HG02759 (cell line): ENCODE results near the gene SLCO2A1.
"Not testable (repeated sequence)": the region's sequence is repeated elsewhere in the genome, so short reads cannot be mapped to it uniquely, and the experiment has no call there.

Source experiments
- ATAC-seq: cut with Tn5 transposase; IDR thresholded peaks from one replicate; pipeline ENCODE4 v1.9.1; 2021; ENCODE audit warnings: mild to moderate bottlenecking, moderate library complexity; ENCODE audit not compliant: unreplicated experiment

SLCO2A1 gene

DNA sequence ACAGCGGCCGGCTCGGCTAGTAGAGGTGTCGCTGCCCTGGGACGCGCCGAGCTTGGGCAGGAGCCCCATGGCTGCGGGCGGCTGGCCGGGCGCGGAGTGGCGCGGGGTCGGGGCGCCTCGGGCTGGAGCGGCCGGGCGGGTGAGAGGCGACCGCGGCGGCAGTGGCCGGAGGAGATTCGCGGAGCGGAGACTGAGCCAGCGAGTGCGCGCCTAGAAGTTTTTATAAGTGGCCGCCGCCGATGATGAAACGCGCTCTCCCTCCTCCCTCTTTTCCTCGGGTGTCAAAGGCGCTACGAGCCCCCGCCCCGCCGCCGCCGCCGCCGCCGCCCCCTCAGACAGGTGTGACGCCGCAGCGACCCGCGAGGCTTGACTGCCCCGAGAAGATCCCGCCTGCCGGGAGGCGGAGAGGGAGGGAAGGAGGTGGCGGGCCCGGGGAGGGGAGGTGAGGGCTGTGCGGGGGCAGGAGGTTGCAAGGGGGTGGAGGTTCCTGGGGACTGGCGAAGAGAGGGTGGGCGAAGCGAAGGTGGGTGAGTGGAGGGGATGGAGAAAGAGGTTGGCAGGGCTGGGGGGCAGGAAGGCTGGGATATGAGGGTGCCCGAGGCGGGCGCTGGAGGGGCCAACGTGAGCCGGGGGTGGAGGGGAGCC is at the start of gene SLCO2A1:
Gene SLCO2A1, minus strand, starts transcription at position 192 of the 645 bp plus-strand sequence. Its CDS starts 123 bp downstream, at position 69.
- no peak for ATAC-seq

DNA sequence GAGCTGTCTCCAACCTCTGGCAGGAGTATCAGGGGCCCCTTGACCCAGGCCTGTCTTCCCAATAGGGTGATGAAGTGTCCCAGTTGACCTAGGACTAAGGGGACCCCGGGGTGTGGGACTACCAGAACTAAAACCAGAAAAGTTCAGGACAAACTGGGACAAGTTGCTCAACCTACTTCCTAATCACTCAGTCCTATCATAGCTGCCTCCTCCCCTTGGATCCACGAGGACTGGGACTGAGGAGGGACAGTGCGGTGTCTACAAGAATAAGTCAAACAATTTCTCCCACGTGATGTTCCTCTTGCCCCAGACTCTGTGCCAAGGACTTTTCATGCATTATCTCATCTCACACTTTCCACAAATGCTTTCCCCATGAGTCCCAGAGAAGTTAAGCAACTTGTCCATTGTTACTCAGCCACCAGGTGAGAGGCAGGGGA is 49.4 kb upstream of the SLCO2A1 start:
- ATAC-seq, result no peak

DNA sequence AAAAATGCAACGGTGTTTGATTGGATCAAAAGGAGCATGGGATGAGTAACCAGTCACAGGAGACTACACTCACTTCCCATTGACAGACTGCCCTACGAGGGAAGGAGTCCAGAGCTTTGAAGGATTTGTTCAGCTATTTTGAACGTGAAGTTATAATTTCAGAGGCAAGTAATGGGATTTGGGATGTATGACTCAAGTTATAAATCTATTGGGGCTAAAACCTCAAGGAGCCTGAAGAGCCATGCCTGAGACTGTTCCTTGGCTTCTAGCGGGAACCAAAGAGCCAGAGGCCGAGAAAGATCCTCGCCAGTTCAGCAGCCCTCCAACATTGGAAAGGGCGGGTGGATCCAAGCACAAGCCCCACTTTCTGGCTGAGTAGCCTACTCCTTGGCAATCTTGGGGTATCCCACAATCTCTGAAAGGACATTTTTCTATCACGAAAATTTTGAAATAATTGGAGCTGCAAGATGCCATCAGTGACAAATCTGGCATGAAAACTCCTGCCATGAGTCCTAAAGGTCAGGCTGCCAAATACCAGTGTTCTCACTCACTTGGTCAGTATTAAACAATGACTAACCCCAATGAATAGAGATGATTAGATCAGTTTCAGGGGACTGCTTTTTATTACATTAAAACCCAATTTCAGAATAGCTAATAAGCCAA is 48.6 kb upstream of the SLCO2A1 start:
- no peak for ATAC-seq

DNA sequence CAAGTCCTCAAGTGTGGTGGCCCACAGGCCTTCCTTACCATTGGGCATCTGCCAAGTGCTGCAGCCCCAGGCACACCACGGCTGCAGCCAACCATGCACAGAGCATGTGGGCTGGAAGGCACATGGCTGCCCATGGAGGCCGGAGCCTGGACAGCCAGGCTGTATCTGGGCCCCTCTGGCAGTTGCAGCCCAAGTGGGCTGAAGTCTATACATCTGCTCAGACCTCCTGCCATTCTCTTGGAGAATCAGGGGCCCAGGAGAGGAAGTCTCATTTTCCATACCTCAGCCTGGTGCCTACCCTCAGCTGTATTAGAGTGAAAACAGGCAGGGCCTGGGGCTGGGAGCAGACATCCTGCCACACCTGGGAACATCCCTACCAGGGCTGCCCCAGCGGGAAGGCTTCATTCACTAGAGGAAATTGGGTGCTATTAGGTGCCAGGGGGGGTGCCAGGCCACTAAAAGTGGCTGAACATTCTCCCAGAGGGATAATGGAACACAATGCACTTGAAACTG is 48.0 kb upstream of the SLCO2A1 start:
- no peak for ATAC-seq

DNA sequence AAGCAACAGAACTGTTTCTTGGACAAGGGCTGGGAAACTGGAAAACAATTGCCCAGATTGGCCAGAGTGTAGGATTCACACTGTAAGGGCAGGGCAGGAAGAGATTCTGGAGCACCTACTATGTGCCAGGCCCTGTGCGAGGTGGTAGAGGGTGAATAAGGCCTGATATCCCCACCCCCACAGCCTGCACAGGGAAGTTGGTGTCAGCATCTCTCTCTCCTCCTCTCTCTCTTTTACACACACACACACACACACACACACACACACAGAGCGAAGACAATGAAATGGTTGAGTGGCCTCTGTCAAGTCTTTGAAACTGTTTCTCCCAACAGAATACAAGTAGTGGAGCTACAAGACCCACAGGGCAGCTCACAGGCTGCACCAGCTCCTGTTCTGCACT is 47.1 kb upstream of the SLCO2A1 start:
- no peak for ATAC-seq

DNA sequence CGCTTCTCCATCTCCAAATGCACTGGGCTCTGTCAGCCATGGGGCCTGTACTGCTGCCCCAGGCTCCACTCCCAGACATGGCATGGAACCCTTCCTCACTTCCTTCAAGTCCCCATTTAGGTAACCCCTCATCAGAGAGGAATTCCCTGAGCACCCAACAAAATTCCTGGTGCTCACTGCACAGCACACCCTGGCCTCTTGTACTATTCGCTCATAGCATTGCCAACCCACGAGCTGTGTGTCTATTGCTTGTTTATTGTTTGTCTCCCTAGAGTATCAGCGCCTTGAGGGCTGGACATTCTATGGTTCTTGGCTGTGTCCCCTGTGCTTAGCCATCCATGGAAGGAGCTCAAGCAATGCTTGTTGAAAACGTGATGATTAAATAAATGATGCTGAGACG is 46.1 kb upstream of the SLCO2A1 start:
- no peak for ATAC-seq

DNA sequence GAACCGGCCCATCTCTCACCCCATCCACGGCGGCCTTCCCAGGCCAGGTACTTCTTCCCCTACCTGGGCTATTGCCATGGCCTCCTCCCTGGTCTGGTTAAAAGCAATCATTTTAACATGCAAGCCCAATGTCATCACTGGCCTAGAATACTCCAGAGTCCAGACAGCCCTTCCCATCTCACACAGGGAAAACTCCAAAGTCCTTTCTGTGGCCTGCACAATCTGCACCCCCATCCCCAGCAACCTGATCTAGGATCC is 45.8 kb upstream of the SLCO2A1 start:
- ATAC-seq, result no peak

DNA sequence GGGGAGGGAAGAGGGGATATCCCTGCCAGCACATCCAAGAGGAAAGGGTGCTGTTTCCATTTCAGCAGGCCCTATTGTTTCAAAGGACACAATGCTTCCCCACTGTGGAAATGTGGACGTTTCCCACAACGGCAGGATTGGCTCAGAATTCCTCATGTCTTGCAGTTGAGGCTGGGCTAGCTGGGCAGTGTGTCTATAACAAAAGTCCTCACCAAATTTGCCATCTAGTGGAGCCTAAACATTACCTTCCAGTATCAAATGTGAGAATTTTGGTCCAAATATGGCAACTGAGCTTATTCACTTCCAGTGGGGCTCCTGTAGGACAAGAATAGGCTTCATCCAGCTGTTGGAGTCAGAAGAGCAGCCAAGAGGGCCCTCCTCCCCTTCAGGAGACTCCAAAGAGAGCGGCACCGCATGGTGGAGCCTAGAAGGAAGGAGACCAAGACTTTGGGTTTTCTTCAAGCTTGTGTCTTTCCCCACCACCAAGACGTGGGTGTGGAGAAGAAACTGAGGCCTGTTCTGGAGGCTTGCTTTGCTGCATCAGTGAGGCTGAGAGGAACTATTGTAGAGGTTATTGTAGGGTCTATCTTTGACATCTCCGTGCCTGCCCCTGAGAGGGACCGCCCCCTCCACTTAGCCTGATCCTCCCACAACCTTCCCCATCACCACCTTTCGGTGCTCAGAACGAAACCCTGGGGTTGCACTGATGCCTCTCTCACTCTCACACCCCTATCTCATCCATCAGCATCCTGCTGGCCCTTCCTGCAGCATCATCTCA is 45.3 kb upstream of the SLCO2A1 start:
- ATAC-seq, result no peak

DNA sequence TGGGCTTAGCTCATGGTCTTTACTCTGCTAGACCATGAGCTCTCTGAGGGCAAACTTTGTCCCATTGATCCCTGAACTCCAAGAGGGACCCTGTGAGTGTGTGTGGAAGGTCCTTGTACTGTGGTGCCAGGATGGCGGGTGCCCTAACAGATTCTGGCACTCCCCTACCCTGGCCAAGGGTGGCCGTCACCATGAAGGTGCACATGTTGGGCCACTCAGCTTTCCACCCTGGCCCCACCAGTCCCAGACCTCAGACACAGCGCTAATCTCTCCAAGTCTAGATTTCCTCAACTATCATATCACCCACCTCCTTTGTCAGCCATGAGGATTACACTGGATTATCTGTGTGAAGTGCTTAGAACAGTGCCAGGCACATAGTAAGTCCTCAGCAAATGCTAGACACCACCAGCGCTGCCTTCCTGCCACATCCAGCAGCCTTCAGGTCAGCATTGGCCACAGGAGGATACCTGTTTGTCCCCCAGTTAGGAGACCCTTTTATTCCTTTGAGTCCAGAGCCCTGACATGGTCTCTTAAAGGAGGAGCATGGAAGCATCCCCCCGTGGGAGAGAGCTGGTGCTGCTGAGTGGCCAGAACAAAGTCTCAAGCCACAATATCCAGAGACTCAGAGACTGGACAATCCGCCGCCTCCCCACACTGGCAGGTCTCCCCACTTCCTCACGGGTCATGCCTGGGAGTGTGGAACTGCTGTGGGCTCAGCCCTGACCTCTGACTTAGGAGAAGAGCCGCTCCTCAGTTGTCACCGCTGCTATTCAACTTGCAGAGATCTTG is 44.5 kb upstream of the SLCO2A1 start:
- no peak for ATAC-seq

DNA sequence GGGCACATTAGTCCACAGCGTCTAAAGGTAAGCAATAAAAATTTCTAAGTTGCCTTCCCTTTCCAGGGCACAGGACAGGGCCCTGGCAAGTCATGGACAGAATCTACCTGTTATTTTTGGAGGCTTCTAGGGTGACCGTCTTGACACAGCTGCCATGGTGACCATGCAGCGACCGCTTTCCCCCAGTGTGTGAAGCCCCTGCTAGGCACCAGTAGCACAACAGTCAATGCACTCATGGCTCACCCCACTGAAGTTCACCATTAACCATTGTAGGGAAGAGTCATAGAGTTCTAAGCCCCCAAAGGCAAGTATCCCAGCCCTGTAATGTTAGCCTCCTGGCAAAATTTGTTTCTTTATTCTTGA is 43.8 kb upstream of the SLCO2A1 start:
- ATAC-seq, result no peak

DNA sequence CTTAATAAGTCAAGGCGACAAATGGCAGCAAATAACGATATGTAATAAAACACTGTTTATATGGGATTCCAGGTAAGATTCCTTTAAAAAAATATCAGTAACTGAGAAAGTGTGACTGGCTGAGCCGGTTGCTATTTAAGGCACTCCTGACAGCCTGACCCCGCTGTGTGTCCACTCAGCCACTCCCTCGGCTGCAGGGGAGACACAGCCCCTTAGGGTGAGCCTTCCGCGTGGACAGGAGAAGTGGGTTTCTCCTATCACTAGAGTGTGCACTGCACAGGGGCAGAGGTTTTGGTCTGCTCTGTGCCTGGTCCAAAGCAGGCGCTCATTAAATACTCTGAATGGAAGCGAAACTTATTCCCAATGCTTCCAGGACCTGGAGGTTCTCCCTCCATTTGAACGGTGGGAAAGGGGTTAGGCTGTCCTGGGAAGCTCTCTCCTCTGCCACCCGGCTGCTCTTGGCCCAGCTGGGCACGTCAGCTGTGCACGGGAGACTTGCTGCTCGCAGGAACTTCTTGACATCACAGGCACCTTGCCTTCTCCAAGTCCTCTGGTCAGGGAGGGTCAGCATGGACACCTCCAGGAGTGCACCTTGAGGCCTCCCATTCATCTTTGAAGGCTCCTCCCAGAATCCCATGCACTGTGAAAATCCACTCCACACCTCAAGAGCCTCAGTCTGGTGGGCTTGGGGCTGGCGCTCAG is 43.3 kb upstream of the SLCO2A1 start:
- no peak for ATAC-seq

DNA sequence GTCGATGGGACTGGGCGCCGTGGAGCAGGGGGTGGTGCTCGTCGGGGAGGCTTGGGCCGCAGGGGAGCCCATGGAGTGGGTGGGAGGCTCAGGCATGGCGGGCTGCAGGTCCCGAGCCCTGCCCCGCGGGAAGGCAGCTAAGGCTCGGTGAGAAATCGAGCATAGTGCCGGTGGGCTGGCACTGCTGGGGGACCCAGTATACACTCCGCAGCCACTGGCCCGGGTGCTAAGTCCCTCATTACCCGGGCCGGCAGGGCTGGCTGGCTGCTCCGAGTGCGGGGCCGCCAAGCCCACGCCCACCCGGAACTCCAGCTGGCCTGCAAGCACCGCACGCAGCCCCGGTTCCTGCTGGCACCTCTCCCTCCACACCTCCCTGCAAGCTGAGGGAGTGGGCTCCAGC is 40.6 kb upstream of the SLCO2A1 start:
- not testable (repeated sequence) for ATAC-seq

DNA sequence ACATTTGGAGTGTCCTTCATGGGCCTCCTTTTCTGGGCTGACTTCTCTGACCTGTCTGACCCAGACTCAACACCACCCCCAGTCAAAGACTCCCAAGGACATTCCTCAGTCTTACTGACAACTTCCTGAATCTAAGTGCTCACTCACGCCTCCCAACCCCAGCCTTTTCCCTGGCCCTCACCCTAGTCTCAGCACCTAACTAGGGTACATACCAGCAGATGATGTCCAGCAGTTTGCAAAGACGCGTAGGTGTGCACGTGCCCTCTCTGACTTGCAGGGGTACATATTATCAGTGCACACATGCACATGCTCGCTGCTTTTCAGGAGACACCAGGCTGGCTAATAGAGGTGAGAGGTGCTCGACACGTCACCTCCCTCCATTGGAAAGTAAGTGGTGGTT is 38.7 kb upstream of the SLCO2A1 start:
- no peak for ATAC-seq

DNA sequence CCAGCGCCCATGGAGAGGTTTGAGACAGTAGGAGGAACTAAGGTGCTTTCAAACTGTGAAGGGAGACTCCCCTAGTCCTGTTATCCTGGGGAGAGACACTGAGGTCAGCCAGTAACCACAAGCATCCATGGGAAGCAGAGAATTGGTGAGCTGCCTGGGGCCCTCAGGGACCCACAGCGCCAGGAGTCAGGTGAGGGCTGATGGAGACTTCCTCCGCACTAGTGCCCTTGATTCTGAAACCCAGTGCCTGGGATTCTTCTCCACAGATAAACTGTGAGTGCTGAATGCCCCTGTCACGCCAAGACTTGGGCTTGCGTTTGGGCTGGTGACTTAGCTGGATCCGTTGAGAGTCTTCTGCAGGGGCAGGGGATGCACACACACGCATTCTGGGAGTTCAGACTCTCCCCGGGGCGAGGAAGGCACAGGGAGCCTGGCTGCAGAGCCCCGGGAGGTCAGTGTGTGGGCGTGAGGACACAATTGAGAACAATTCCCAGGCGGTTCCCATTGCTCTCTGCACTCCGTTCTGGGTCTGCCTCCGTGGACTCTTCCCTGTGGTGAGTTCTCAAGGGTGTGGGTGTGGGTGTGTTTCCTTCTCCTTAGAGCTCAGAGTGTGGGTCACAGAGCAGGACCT is 37.9 kb upstream of the SLCO2A1 start:
- no peak for ATAC-seq

DNA sequence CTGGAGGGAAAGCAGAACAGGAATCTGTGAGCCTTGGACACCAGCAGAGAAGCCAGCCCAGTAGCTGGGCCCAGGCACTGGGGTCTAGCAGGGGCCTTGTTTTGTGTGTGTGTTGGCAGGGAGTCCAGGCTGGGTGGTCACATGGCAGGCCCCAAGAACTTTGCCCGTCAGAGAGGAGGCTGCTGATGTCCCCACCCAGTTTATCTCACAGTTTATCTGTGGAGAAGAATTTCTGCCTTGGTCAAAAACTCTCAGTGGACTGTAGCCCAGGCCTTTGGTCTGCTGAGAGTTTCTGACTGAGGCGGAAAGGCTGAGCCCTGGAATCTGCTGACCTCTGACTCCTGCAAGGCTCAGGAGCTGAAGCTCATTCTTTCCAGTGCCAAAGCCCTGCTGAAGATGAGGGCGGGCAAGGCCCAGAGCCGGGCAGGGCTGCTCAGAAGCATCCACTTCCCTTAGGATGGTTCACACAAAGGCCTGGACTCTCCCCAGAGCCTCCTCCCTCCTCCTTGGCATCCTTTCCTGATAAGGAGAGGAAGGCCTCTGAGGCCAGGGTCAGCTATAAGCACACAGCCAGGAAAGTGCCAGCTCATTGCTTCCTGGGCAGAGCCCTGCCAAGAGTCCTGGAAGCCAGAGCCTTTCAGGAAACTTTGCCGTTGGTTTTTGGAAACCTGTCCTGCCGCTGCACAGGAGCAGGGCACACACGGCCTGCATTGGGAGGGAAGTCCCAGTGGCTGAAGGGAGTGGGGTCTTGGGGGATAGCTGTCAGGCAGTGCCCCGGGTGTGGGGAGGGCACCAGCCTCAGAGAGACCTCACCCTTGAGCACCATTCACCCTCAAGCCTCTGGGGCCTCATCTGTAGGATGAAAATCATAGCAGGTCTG is 37.2 kb upstream of the SLCO2A1 start:
- ATAC-seq, result no peak

DNA sequence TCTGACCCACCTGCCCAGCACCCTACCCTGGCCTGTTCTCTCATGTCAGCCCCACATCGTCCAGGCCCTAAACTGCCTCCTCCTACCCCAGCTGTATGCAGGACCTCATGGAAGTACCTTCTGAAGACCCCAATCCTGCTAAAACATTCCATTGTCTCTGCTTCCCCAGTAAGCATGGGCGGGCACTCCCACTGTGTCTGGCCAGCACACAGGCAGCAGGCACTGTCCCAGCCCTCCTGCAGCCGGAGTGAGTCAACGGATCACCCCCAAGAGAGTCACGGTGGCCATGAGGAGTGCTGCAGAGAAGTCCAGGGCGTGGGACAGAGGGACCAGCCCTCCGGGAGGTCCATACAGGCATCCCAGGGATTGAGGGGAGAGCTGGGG is 36.4 kb upstream of the SLCO2A1 start:
- ATAC-seq, result no peak

DNA sequence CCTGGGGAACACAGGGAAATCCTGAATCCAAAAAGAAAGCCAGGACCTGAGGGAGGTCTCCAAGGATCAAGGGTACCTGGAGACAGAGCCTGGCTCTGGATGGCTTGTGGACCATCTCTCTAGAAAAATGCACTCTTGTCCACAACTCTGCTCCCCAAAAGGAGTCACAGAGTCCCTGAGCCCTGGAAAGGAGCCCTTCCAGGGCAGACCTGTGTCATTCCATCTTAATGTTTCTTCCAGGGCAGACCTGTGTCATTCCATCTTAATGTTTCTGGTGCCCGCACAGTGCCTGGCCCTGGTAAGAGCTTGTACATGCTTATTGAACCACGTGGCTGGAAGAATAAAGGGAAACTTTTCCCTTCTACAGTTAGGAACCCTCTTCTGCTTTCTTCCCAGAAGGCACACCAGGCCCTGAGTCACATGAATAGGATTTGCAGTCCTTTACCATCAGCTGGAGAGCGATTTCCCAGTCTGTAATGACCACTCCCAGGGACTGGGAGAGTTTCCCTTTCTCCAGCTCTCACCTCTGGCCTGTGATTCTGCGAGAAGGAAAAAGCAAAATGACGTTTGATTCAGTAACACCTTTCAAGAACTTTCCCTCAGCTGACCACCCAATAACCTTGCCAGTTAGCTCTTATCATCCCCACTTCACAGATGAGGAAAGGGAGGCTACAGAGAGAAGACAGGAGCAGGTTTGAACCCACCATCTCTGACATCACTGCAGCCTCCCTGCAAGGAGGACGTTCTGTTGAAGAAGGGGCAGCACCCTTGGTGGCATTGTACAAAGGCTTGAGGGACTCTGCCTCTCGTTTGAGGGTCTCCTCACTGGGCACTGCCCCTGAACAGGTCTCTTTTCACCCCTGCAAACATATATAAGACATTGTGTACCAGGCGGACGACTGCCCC is 35.8 kb upstream of the SLCO2A1 start:
- ATAC-seq, result no peak

DNA sequence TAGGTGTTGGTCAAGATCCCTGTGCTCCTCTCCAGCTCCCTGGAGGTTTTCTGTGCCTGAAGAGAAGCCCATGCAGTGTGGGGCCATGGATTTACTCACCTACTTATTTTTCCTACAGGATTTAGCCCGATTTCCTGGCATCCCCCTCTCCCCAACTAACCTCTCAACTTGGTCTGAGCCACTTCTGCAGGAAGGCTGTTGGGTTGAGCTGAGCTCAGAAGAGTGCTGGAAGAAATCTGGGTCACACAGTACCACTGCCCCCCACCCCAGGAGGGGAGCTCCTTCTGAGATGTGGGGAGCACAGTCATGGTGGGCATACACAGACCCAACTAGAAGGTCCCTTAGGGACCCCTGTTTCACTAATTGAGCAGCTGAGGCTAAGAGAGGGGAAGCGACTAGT is 34.4 kb upstream of the SLCO2A1 start:
- ATAC-seq, result no peak
